Astrocyte (in vitro differentiated cells and primary cell): Measurements from ENCODE around the gene ADAMTS12.

ENCODE experiments used
- EZH2 ChIP-seq: IDR thresholded peaks from 2 replicates; pipeline ENCODE4 v1.6.1; 2012; ENCODE audit warnings: mild to moderate bottlenecking, low read length, inconsistent platforms; ENCODE audit not compliant: insufficient read depth
- TF ChIP-seq, protein P1 (sequence below): IDR thresholded peaks from 2 replicates; pipeline ENCODE4 v1.5.1; 2011; ENCODE audit warnings: low read depth, mild to moderate bottlenecking, inconsistent platforms, low read length, moderate library complexity; ENCODE audit not compliant: insufficient read depth

DNA sequence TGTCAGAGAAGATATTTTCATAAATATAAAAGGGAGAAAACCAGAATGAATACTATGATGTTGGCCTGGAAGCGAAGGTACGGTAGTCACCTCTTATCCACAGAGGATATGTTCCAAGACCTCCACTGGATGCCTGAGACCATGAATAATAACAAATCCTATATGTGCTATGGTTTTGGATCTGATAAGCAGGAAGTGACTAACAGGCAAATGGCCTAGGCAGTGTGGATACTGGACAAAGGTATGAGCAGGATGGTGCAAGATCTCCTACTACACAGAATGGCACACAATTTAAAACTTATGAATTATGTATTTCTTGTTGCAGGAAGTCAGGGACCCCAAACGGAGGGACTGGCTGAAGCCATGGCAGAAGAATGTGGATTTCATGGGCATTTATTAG is 48.2 kb downstream of the ADAMTS12 start:
- TF ChIP-seq, protein P1, sequence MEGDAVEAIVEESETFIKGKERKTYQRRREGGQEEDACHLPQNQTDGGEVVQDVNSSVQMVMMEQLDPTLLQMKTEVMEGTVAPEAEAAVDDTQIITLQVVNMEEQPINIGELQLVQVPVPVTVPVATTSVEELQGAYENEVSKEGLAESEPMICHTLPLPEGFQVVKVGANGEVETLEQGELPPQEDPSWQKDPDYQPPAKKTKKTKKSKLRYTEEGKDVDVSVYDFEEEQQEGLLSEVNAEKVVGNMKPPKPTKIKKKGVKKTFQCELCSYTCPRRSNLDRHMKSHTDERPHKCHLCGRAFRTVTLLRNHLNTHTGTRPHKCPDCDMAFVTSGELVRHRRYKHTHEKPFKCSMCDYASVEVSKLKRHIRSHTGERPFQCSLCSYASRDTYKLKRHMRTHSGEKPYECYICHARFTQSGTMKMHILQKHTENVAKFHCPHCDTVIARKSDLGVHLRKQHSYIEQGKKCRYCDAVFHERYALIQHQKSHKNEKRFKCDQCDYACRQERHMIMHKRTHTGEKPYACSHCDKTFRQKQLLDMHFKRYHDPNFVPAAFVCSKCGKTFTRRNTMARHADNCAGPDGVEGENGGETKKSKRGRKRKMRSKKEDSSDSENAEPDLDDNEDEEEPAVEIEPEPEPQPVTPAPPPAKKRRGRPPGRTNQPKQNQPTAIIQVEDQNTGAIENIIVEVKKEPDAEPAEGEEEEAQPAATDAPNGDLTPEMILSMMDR = no peak
- no peak for TF ChIP-seq EZH2
